Mesenchymal stem cell (in vitro differentiated cells and primary cell): ENCODE data around the gene SYNPR.

Source experiments
- DNase-seq: peaks from one replicate; pipeline ENCODE4 v3.0.0-alpha.2; 2013
- H2AFZ ChIP-seq: one replicate; pipeline ENCODE4 v1.6.1; 2013; ENCODE audit warnings: low read depth, mild to moderate bottlenecking, control low read depth, inconsistent platforms, low read length, moderate library complexity
- H2AK5ac ChIP-seq: 2 replicates; pipeline ENCODE4 v1.6.1; 2013; ENCODE audit warnings: low read length, moderate library complexity, mild to moderate bottlenecking, inconsistent platforms; ENCODE audit not compliant: severe bottlenecking
- H2BK120ac ChIP-seq: one replicate; pipeline ENCODE4 v1.6.1; 2013; ENCODE audit warnings: low read depth, mild to moderate bottlenecking, inconsistent platforms, low read length, moderate library complexity
- H2BK12ac ChIP-seq, 2 experiments: one replicate each; pipeline ENCODE4 v1.6.1; 2013; ENCODE audit warnings: inconsistent platforms in 2 of 2, low read length in 2 of 2, mild to moderate bottlenecking in 2 of 2, moderate library complexity in 2 of 2, control low read depth in 1 of 2
- H2BK15ac ChIP-seq: one replicate; pipeline ENCODE4 v1.6.1; 2013; ENCODE audit warnings: mild to moderate bottlenecking, low read depth, inconsistent platforms; ENCODE audit not compliant: poor library complexity, severe bottlenecking
- H2BK5ac ChIP-seq: 2 replicates; pipeline ENCODE4 v1.6.1; 2013; ENCODE audit warnings: low read depth, mild to moderate bottlenecking, low read length, control low read depth, inconsistent platforms; ENCODE audit not compliant: poor library complexity, severe bottlenecking
- H3K14ac ChIP-seq, 2 experiments: one replicate each; pipeline ENCODE4 v1.6.1; 2013; ENCODE audit warnings: inconsistent platforms in 2 of 2, low read length in 2 of 2, control low read depth in 1 of 2, mild to moderate bottlenecking in 1 of 2, moderate library complexity in 1 of 2
- H3K18ac ChIP-seq, 2 experiments: one replicate each; pipeline ENCODE4 v1.6.1; 2013; ENCODE audit warnings: inconsistent platforms in 2 of 2, low read length in 2 of 2, control low read depth in 1 of 2, low read depth in 1 of 2, mild to moderate bottlenecking in 1 of 2
- H3K23ac ChIP-seq, 2 experiments: one replicate each; pipeline ENCODE4 v1.6.1; 2013; ENCODE audit warnings: inconsistent platforms in 2 of 2, low read length in 2 of 2, mild to moderate bottlenecking in 2 of 2, moderate library complexity in 2 of 2, control low read depth in 1 of 2
- H3K27ac ChIP-seq: 2 replicates; pipeline ENCODE4 v1.5.1; 2013; ENCODE audit warnings: mild to moderate bottlenecking, moderate library complexity, low read length, control low read depth, inconsistent platforms; ENCODE audit not compliant: poor library complexity, severe bottlenecking
- H3K27me3 ChIP-seq, 2 experiments: 2 replicates each; pipeline versions ENCODE4 v1.6.1 to v1.7.0; 2013; ENCODE audit warnings: low read length in 2 of 2, mild to moderate bottlenecking in 2 of 2, moderate library complexity in 2 of 2, control low read depth in 1 of 2, inconsistent platforms in 1 of 2; ENCODE audit not compliant: control insufficient read depth in 1 of 2, insufficient read depth in 1 of 2
- H3K36me3 ChIP-seq, 2 experiments: 2 replicates each; pipeline versions ENCODE4 v1.6.1 to v1.7.0; 2013; ENCODE audit warnings: low read length in 2 of 2, control low read depth in 1 of 2, inconsistent platforms in 1 of 2, low read depth in 1 of 2, mild to moderate bottlenecking in 1 of 2; ENCODE audit not compliant: insufficient read depth in 2 of 2, control insufficient read depth in 1 of 2
- H3K4ac ChIP-seq, 2 experiments: one replicate each; pipeline ENCODE4 v1.6.1; 2013; ENCODE audit warnings: inconsistent platforms in 2 of 2, low read length in 2 of 2, mild to moderate bottlenecking in 2 of 2, moderate library complexity in 2 of 2, control low read depth in 1 of 2, low read depth in 1 of 2
- H3K4me1 ChIP-seq: 2 replicates; pipeline ENCODE4 v1.6.1; 2013; ENCODE audit warnings: low read depth, low read length, control low read depth; ENCODE audit not compliant: control insufficient read depth, insufficient read depth
- H3K4me2 ChIP-seq: 2 replicates; pipeline ENCODE4 v1.6.1; 2013; ENCODE audit warnings: low read length, mild to moderate bottlenecking, inconsistent platforms; ENCODE audit not compliant: poor library complexity, severe bottlenecking
- H3K4me3 ChIP-seq, 2 experiments: 2 replicates each; pipeline versions ENCODE4 v1.5.1 to v1.7.0; 2013; ENCODE audit warnings: low read length in 2 of 2, mild to moderate bottlenecking in 2 of 2, control low read depth in 1 of 2, low read depth in 1 of 2; ENCODE audit not compliant: insufficient read depth in 1 of 2
- H3K79me1 ChIP-seq: replicated peaks from 2 replicates; pipeline ENCODE4 v1.6.1; 2013; ENCODE audit warnings: mild to moderate bottlenecking, control low read depth, low read length, inconsistent platforms; ENCODE audit not compliant: poor library complexity, severe bottlenecking
- H3K9ac ChIP-seq: 2 replicates; pipeline ENCODE4 v1.7.0; 2013; ENCODE audit warnings: mild to moderate bottlenecking, low read length, moderate library complexity
- H3K9me3 ChIP-seq: 2 replicates; pipeline ENCODE4 v1.7.0; 2013; ENCODE audit warnings: mild to moderate bottlenecking, low read length; ENCODE audit not compliant: control insufficient read depth
- H4K8ac ChIP-seq: one replicate; pipeline ENCODE4 v1.6.1; 2013; ENCODE audit warnings: inconsistent platforms, mild to moderate bottlenecking, low read length, moderate library complexity
- H4K91ac ChIP-seq: one replicate; pipeline ENCODE4 v1.6.1; 2013; ENCODE audit warnings: mild to moderate bottlenecking, low read length, inconsistent platforms
- WGBS: methylation state at CpG from one replicate; pipeline ENCODE4 v1.1.7; 2013; ENCODE audit warnings: mixed read lengths; 5-methylcytosine and 5-hydroxymethylcytosine counted together

SYNPR gene

DNA sequence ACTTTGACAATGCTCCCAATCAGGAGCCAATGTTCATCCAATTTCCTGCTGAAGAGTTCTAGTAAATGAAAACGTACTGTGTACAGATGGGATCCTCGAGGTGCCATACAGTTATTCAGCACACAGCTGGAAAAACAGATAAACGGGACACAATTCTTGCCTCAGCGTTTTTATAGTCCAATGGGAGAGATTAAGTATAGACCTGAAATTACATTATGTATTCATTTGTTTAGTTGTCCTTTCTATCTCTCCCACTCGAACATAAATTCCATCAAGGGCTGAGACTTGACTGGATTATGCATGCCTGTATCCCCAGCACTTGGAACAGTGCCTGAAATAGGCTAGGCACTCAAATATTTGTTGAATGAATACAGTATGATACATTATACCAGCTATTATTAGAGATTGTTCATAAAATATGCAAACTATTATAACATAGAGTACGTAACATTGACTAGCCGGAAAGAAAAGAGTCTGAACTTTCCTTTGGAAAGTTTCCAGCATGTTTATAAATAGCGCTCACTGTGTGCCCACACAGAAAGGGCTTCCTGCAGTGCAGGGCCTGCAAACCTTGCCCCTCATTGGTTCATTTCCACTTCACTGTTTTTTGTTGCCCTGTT, 346.9 kb downstream of the SYNPR start:
- Histone ChIP-seq H2BK5ac (no peak overlapping the region), H3K27ac (no peak overlapping the region), H2AFZ (no peak overlapping the region), H3K9ac (peak overlapping the region; percentile 39), H3K4me3 (peak overlapping the region in 1 of 2 experiments; percentile 15), H3K36me3 (no peaks in the 10 kb centered on the region), H3K27me3 (no peaks in the 10 kb centered on the region), H3K4me2 (no peak overlapping the region), H4K91ac (no peak overlapping the region), H3K4me1 (no peaks in the 10 kb centered on the region), H2BK120ac (no peak overlapping the region), H3K18ac (no peak overlapping the region), H4K8ac (no peak overlapping the region), H2AK5ac (no peak overlapping the region), H3K79me1 (no peaks in the 10 kb centered on the region), H3K14ac (no peak overlapping the region), H3K4ac (no peak overlapping the region), H3K9me3 (no peaks in the 10 kb centered on the region), H2BK12ac (no peak overlapping the region), H3K23ac (no peak overlapping the region), H2BK15ac (no peak overlapping the region)
- DNase-seq: no peak
- 63% methylated on average over 5 of the region's 8 CpGs for WGBS

DNA sequence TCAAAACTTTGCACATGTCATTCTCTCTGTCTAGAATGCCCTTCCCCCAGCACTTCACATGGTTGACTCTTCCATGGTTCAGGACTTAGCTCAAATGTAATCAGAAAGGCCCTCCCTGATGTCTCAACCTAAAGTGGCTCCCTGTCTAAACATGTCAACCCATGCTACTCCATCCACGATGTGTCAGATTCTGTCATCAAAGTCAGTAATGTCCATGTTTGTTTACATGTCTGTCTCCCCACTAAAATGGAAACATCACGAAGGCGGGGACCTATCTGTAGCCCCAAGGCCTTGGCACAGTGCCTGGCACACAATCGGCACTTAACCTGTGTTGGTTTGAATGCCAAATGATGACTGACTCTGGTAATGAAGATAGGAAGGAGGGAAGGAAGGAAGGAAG, 353.6 kb downstream of the SYNPR start:
- no peak overlapping the region for H2BK5ac ChIP-seq
- no peak overlapping the region for H4K8ac ChIP-seq
- H3K23ac ChIP-seq: no peak overlapping the region
- H2BK120ac ChIP-seq: no peak overlapping the region
- H2BK12ac ChIP-seq: no peak overlapping the region
- no peaks in the 10 kb centered on the region for H3K79me1 ChIP-seq
- no peaks in the 10 kb centered on the region for H3K4me1 ChIP-seq
- H3K36me3 ChIP-seq: no peaks in the 10 kb centered on the region
- 85% methylated on average over 4 of the region's 4 CpGs for WGBS
- no peak for DNase-seq
- no peak overlapping the region for H3K18ac ChIP-seq
- no peak overlapping the region for H2AK5ac ChIP-seq
- no peak overlapping the region for H3K4me3 ChIP-seq
- no peak overlapping the region for H2BK15ac ChIP-seq
- H3K4ac ChIP-seq: no peak overlapping the region
- no peak overlapping the region for H3K4me2 ChIP-seq
- no peak overlapping the region for H2AFZ ChIP-seq
- no peak overlapping the region for H4K91ac ChIP-seq
- peaks cover 0 to 4% of the 10 kb centered on the region in 2 experiments for H3K27me3 ChIP-seq
- no peak overlapping the region for H3K27ac ChIP-seq
- H3K9me3 ChIP-seq: no peaks in the 10 kb centered on the region
- no peak overlapping the region for H3K9ac ChIP-seq
- H3K14ac ChIP-seq: no peak overlapping the region

DNA sequence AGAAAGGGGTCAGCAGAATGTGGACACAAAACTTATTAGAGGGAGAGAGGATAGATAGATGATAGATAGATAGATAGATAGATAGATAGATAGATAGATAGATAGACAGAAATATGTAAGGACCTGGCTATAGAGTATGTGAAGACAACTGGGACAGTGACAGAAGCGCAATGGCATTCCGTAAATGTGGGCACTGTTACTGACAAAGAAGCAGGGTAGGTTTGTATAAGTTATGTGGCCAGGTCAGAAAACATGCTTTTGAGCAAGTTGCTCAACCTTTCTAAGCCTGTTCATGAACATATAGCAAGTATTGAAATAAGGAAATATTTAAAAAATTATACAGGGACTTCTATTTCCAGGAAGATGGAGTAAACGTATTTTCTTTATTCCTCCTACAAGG, 357.1 kb downstream of the SYNPR start:
- no peaks in the 10 kb centered on the region for H3K4me1 ChIP-seq
- H2BK120ac ChIP-seq: no peak overlapping the region
- H2BK5ac ChIP-seq: no peak overlapping the region
- H3K4me2 ChIP-seq: no peak overlapping the region
- H2AFZ ChIP-seq: no peak overlapping the region
- H3K4ac ChIP-seq: no peak overlapping the region
- no peak for DNase-seq
- 90% methylated on average over 2 of the region's 3 CpGs for WGBS
- no peak overlapping the region for H3K14ac ChIP-seq
- no peaks in the 10 kb centered on the region for H3K36me3 ChIP-seq
- no peaks in the 10 kb centered on the region for H3K9me3 ChIP-seq
- no peak overlapping the region for H3K23ac ChIP-seq
- no peak overlapping the region for H3K9ac ChIP-seq
- H2BK12ac ChIP-seq: no peak overlapping the region
- no peaks in the 10 kb centered on the region for H3K79me1 ChIP-seq
- no peak overlapping the region for H3K4me3 ChIP-seq
- no peak overlapping the region for H4K8ac ChIP-seq
- H2BK15ac ChIP-seq: no peak overlapping the region
- no peak overlapping the region for H2AK5ac ChIP-seq
- H3K27me3 ChIP-seq: peaks cover 0 to 4% of the 10 kb centered on the region in 2 experiments
- H4K91ac ChIP-seq: no peak overlapping the region
- H3K18ac ChIP-seq: no peak overlapping the region
- no peak overlapping the region for H3K27ac ChIP-seq

DNA sequence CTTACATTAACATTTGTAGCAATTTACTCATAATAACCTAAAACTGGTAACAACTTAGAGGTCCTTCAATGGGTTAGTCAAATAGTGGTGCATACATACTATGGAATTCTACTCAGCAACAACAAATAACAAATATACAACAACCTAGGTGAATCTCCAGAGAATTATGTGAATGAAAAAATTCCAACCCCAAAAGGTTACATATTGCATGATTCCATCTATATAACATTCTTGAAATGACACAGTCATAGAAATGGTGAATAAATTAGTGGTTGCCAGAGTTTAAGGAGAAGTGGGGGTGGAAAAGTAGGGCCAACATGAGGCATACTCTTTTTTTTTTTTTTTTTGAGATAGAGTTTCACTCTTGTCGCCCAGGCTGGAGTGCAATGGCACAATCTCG, 361.7 kb downstream of the SYNPR start:
- H3K27me3 ChIP-seq: peaks cover 0 to 8% of the 10 kb centered on the region in 2 experiments
- no peaks in the 10 kb centered on the region for H3K4me1 ChIP-seq
- H3K18ac ChIP-seq: no peak overlapping the region
- H2BK120ac ChIP-seq: no peak overlapping the region
- no peak overlapping the region for H2BK12ac ChIP-seq
- no peak for DNase-seq
- H3K9ac ChIP-seq: no peak overlapping the region
- H3K23ac ChIP-seq: no peak overlapping the region
- no peaks in the 10 kb centered on the region for H3K79me1 ChIP-seq
- H2BK15ac ChIP-seq: no peak overlapping the region
- no peak overlapping the region for H3K4me3 ChIP-seq
- H3K14ac ChIP-seq: no peak overlapping the region
- H4K8ac ChIP-seq: no peak overlapping the region
- H3K4me2 ChIP-seq: no peak overlapping the region
- no peak overlapping the region for H2AFZ ChIP-seq
- no peak overlapping the region for H2AK5ac ChIP-seq
- H3K4ac ChIP-seq: no peak overlapping the region
- H3K27ac ChIP-seq: no peak overlapping the region
- H3K9me3 ChIP-seq: no peaks in the 10 kb centered on the region
- no peak overlapping the region for H4K91ac ChIP-seq
- H2BK5ac ChIP-seq: no peak overlapping the region
- WGBS: 94% methylated on average over 2 of the region's 2 CpGs
- no peaks in the 10 kb centered on the region for H3K36me3 ChIP-seq
